Activated CD4-positive, alpha-beta memory T cell treated with anti-CD3 and anti-CD28 coated beads for 36 hours (primary cell): ENCODE results near the gene CHAT. TPM values are rescaled to one million over a fixed set of nuclear protein-coding genes. Genes with fewer than 3 reads are reported as not detected.

Experiments used
- CTCF ChIA-PET: fragments of 350-600 bp; sonication (Branson Sonifier 250); formaldehyde crosslinking; loops from one replicate; lab custom pipeline; 2021; ENCODE audit warnings: antibody characterized with exemption, inconsistent platforms; lab: Charles Lee
- POLR2A ChIA-PET: fragments of 350-600 bp; sonication (Branson Sonifier 250); formaldehyde crosslinking; loops from one replicate; lab custom pipeline; 2021; ENCODE audit warnings: antibody characterized with exemption; lab: Charles Lee
- DNase-seq: peaks from one replicate; pipeline ENCODE4 v3.0.0-alpha.2; 2020
- H3K27ac Mint-ChIP-seq: one replicate; pipeline ENCODE4 v1.8.0; 2021; ENCODE audit warnings: mixed read lengths
- H3K27me3 Mint-ChIP-seq: one replicate; pipeline ENCODE4 v1.8.0; 2021; ENCODE audit warnings: mixed read lengths
- H3K36me3 Mint-ChIP-seq: one replicate; pipeline ENCODE4 v1.8.0; 2021; ENCODE audit warnings: mixed read lengths
- H3K4me1 Mint-ChIP-seq: one replicate; pipeline ENCODE4 v1.8.0; 2021; ENCODE audit warnings: low read depth, mixed read lengths
- H3K4me3 Mint-ChIP-seq: one replicate; pipeline ENCODE4 v1.8.0; 2021; ENCODE audit warnings: mild to moderate bottlenecking, mixed read lengths
- H3K9me3 Mint-ChIP-seq: one replicate; pipeline ENCODE4 v1.8.0; 2021; ENCODE audit warnings: mixed read lengths
- intact Hi-C: fragments of 100-400 bp; cut with micrococcal nuclease; formaldehyde crosslinking; loops from one replicate; pipeline ENCODE4 v1.15.1; 2023
- total RNA-seq, 2 experiments: library from RNA; stranded (reverse); gene quantifications; one replicate each; pipeline ENCODE4 v1.2.3, GENCODE V29; 2021

Gene CHAT
- total RNA-seq, 2 experiments from 2014 or later: not detected

DNA sequence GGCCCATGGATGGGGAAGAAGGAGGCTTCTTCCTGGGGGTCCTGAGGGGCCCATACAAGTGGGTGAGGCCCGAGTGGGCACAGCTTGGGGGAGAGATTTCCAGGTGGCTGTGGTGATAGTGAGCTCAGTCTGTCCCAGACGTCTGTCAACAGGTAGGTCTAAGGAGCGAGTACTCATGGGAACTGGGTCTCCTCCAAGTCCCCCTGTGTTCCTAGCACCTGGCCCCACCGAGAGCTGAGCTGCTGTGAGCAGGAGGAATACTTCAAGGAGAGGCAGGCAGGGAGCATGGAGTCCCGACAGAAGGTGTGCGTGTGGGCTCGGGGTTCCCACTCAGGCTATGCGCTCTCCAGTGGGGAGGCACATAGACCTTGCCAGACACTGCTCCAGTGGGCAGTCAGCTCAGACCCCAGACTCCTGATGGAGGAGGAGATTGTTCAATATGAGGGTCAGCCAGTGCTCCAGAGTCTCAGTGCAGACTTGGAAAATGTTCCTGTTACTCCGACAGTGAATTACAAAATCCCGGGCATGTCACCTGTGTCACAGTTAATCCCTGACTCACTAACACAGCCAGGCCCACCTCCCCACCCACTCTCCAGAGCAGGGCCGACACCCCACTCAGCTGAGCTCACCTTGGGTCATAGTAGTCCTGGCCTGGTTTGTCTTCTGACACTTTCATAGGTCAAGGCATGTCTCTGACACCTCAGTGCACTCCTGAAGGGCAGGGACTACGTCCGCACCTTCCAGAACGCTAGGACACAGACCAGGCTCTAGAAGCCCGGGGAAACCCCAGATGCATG lies 37.4 kb downstream of the CHAT start:
- CTCF ChIA-PET: no interaction called here
- POLR2A ChIA-PET: no interaction called here
- DNase-seq: no peak
- Mint-ChIP-seq H3K27me3 (peaks cover 7% of the 10 kb centered on the region), H3K4me1 (no peaks in the 10 kb centered on the region), H3K36me3 (no peaks in the 10 kb centered on the region), H3K9me3 (no peaks in the 10 kb centered on the region), H3K4me3 (no peak overlapping the region), H3K27ac (no peak overlapping the region)
- intact Hi-C loops: no loop called here

DNA sequence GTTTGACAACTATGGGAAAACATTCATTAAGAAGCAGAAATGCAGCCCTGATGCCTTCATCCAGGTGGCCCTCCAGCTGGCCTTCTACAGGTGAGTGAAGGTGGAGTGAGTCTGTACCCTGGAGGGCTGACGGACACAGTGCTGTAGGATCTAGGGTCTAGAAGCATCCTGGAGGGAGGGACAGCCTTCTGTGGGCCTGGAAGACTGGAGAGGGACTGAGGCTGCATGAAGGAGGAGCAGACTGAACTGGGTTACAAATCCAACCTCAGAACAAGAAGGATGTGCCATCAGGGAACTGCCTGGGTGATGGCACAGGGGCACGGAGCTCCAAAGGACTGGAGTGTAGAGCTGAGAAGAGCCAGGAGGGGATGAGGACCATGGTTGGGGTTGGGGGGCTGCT lies 38.1 kb downstream of the CHAT start:
- intact Hi-C loops: no loop called here
- DNase-seq: no peak
- H3K4me3 Mint-ChIP-seq: no peak overlapping the region
- H3K36me3 Mint-ChIP-seq: no peaks in the 10 kb centered on the region
- no peak overlapping the region for H3K27ac Mint-ChIP-seq
- no peaks in the 10 kb centered on the region for H3K9me3 Mint-ChIP-seq
- CTCF ChIA-PET: no interaction called here
- POLR2A ChIA-PET: no interaction called here
- peaks cover 9% of the 10 kb centered on the region for H3K27me3 Mint-ChIP-seq
- no peaks in the 10 kb centered on the region for H3K4me1 Mint-ChIP-seq

DNA sequence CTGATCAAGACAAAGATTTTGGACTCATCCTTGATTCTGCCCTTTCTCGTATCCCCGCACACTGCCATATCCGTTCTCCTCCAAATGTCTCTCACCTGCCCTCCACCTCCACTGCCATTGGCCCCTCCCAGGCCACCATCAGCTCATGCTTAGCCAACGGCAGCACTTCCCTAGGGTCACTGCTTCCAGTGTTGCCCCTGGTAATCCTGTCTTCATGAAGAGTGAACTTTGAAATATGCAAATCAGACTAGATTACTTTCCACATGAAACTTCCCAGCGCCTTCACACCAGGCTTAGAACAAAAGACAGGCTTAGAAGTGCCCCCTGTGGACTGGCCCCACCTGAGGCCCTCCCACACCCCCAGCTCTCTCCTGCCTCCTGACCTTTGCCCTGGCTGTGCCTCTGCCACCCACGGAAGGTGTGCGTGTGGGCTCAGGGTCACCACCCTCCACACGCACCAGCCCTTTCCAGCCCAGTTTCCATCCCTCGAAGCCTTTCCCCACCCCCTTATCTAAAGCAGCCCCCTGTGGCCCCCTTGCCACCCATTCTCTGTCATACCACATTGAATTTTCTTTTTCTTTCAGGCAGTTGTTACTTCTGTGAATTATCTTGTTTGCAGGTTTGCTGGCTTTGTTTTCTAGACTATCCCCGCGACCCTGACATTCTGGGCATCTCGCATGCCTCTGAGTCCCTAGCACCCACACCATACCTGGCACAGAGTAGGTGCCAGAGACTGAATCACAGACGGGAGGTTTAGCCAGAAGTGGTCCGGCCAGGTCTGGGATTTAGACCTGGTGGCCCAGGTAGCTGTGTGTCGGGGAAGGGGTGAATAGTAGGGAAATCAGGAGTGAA lies 38.8 kb downstream of the CHAT start:
- Mint-ChIP-seq H3K36me3 (no peaks in the 10 kb centered on the region), H3K9me3 (peaks cover under 1% of the 10 kb centered on the region), H3K4me3 (no peak overlapping the region), H3K27ac (no peak overlapping the region), H3K4me1 (no peaks in the 10 kb centered on the region), H3K27me3 (peaks cover 9% of the 10 kb centered on the region)
- intact Hi-C loops: no loop called here
- DNase-seq: no peak
- ChIA-PET CTCF (no interaction called here), POLR2A (no interaction called here)

DNA sequence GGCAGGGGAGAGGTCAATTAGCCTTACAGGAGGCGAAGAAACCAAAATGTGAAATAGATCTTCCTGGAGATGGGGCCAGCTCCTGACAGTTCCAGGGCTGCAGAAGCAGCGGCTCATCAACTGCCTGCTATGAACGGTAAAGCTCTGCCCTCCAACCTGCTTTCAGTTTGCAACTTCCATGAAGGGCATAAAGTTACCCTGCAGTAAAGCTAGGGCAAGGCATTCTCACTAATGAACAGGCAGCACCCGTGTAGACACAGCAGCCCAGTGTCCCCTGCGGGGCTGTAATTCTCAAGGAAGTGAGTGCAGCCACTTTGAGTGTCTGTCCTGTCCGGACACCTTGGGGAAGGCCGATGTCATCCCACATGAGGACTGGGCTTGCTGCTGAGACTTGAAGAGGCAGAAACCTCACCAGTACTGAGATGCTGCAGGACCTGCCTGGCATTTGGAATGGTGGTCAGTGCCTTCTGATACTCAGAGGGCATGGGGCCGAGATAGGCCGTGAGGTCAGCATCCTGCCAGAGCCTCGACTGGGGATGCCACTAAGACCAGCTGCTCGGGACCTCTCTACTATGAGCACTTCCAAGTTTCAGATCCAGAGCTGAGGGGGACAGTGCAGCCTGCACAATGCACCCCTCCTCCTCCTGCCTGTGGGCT lies 39.6 kb downstream of the CHAT start:
- CTCF ChIA-PET: no interaction called here

DNA sequence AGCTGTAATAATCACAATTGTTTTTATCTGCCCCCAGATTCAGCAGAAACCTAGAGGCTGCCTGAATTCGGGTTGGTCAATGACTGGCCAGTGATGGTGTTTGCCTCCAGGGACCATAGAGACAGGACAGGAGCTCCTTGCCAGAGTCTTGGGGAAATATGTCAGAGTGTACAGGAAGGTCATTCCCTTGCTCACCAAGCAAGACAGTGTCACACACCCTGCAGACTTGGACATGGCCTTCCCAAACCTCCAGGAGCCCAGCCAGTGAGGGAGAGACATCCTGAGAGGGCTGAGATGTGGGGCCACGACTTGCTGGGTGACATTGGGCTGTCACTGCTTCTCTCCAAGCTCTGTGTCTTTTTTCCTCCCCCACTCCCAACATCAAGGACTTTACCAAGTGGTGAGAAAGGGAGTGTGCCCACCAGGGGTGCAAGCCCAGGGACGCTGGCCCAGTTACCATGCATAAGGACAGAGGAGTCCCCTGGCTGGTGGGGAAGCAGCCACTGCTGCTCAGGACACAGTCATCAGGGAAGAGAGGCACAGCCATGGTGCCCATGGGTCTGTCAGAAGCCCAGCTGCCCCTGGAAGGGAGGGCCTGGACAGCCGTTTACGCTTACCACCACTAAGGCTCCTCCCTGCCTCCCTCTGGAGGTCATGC lies 40.3 kb downstream of the CHAT start:
- H3K4me1 Mint-ChIP-seq: no peaks in the 10 kb centered on the region
- H3K4me3 Mint-ChIP-seq: no peak overlapping the region
- H3K9me3 Mint-ChIP-seq: peaks cover 8% of the 10 kb centered on the region
- intact Hi-C loops: no loop called here
- no peak overlapping the region for H3K27ac Mint-ChIP-seq
- H3K27me3 Mint-ChIP-seq: peaks cover 5% of the 10 kb centered on the region
- peaks cover under 1% of the 10 kb centered on the region for H3K36me3 Mint-ChIP-seq
- POLR2A ChIA-PET: no interaction called here
- DNase-seq: no peak
- CTCF ChIA-PET: interaction anchor here (0.8 kb wide), 1 partner anchor 90 kb away, joined by 3 read pairs; no protein-coding TSS in a partner anchor

More for the DNA sequence above, 39.6 kb downstream of the CHAT start:
- no peak overlapping the region for H3K4me3 Mint-ChIP-seq
- H3K4me1 Mint-ChIP-seq: no peaks in the 10 kb centered on the region
- H3K36me3 Mint-ChIP-seq: no peaks in the 10 kb centered on the region
- intact Hi-C loops: no loop called here
- POLR2A ChIA-PET: no interaction called here
- DNase-seq: no peak
- peaks cover 2% of the 10 kb centered on the region for H3K9me3 Mint-ChIP-seq
- H3K27me3 Mint-ChIP-seq: peaks cover 7% of the 10 kb centered on the region
- H3K27ac Mint-ChIP-seq: no peak overlapping the region

DNA sequence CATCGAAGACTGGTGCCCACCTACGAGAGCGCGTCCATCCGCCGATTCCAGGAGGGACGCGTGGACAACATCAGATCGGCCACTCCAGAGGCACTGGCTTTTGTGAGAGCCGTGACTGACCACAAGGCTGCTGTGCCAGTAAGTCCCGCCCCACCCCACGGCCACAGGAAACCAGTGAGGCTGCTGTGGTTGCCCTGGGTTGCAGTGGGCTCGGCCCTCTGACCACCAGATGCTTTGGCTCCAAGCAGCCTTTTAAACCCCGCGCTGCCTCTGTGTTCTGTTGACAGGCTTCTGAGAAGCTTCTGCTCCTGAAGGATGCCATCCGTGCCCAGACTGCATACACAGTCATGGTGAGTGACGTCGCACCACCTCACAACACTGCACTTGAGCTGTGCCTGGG lies 41.3 kb downstream of the CHAT start:
- POLR2A ChIA-PET: no interaction called here
- intact Hi-C loops: no loop called here

DNA sequence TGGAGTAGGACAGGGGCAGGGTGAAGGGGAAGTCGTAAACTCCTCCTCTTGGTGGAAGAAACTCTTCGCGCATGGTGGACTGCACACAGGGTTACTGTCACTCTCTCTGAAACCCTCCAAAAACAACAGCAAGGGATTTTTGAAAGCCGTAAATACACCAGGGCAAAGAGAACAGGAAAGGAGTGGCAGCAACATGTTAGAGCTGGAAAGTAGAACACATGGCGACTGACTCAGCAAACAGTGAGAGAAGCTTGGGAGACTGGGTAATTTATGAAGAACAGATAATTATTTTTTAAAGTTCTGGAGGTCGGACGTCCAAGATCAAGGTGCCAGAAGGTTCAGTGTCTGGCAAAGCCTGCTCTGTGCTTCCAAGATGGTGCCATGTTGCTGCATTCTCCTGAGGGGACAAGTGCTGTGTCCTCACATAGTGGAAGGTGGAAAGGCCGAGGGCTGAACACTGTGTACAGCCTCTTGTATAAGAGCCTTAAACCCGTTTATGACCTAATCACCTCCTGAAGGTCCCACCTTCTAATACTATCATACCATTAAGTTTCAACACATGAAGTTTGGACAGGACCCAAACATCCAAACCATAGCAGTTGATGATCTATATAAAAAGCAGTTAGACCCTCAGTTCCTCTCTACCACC lies 43.1 kb downstream of the CHAT start:
- CTCF ChIA-PET: no interaction called here
- POLR2A ChIA-PET: no interaction called here
- Mint-ChIP-seq H3K4me1 (no peaks in the 10 kb centered on the region), H3K4me3 (no peak overlapping the region), H3K27ac (no peak overlapping the region), H3K27me3 (peaks cover 5% of the 10 kb centered on the region), H3K9me3 (peaks cover 17% of the 10 kb centered on the region), H3K36me3 (peaks cover 2% of the 10 kb centered on the region)
- intact Hi-C loops: no loop called here
- no peak for DNase-seq

More for the DNA sequence above, 41.3 kb downstream of the CHAT start:
- H3K4me1 Mint-ChIP-seq: no peaks in the 10 kb centered on the region
- H3K27ac Mint-ChIP-seq: no peak overlapping the region
- CTCF ChIA-PET: interaction anchor here (0.8 kb wide), 1 partner anchor 91 kb away, joined by 3 read pairs; no protein-coding TSS in a partner anchor
- peaks cover 15% of the 10 kb centered on the region for H3K9me3 Mint-ChIP-seq
- no peak for DNase-seq
- peaks cover 5% of the 10 kb centered on the region for H3K27me3 Mint-ChIP-seq
- H3K36me3 Mint-ChIP-seq: peaks cover 2% of the 10 kb centered on the region
- H3K4me3 Mint-ChIP-seq: no peak overlapping the region

DNA sequence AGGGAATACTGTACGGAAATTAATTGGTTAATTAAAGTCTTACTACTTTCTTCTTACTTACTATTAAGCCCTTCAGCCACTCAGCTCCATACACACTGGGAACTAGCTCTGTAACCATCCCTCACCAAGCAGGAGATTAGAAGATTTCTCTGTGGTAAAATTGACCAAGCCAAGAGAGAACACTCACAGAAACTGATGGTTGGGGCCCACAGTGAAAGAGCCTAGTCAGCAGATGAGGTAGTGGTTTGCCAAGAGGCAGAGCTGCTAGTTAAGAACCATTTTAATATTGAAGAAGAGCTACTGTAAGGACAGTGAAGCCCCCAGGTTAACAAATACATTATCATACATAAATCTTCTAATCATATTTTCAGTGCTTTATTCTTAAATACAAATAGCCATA lies 43.8 kb downstream of the CHAT start:
- CTCF ChIA-PET: no interaction called here
- Mint-ChIP-seq H3K27me3 (peaks cover 5% of the 10 kb centered on the region), H3K4me3 (no peak overlapping the region), H3K36me3 (peaks cover 2% of the 10 kb centered on the region), H3K9me3 (peaks cover 17% of the 10 kb centered on the region), H3K4me1 (no peaks in the 10 kb centered on the region), H3K27ac (no peak overlapping the region)
- DNase-seq: no peak
- POLR2A ChIA-PET: no interaction called here
- intact Hi-C loops: no loop called here

DNA sequence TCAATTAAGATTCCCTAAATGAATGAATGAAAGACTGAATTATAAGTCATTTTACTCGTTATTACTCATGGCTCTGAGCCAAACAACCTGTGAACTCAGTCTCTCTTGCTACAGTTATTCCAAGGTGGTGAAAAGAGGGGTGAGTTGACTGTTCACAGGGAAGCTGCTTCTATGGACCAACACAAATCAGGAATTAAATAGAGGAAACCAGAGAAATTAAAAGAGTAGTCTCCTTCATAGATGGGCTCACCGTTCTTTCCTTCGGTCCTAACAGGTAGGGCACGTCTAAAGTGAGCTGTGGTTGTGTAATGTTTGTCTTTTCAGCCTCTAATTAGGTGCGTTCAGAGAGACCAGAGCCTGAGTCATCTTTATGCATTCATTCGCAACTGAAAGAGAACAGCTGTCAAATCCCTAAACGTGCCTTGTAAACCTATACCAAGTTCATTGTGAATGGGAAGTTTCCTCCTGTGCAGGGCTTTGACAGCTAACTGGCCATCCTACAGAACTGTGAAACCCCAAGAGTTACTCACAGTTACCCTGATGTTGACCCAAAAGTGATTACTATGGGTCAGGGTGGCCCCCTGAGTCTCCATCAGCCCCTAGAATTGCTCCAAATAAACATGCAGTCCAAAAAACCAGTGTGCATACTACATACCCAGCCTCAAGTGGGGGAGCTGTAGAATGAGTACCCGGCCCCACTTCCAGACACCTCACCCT lies 47.5 kb downstream of the CHAT start:
- ChIA-PET CTCF (no interaction called here), POLR2A (no interaction called here)
- DNase-seq: no peak
- Mint-ChIP-seq H3K27ac (no peak overlapping the region), H3K4me3 (no peak overlapping the region), H3K4me1 (no peaks in the 10 kb centered on the region), H3K36me3 (peaks cover 2% of the 10 kb centered on the region), H3K9me3 (peaks cover 17% of the 10 kb centered on the region), H3K27me3 (peaks cover 2% of the 10 kb centered on the region)
- intact Hi-C loops: no loop called here

DNA sequence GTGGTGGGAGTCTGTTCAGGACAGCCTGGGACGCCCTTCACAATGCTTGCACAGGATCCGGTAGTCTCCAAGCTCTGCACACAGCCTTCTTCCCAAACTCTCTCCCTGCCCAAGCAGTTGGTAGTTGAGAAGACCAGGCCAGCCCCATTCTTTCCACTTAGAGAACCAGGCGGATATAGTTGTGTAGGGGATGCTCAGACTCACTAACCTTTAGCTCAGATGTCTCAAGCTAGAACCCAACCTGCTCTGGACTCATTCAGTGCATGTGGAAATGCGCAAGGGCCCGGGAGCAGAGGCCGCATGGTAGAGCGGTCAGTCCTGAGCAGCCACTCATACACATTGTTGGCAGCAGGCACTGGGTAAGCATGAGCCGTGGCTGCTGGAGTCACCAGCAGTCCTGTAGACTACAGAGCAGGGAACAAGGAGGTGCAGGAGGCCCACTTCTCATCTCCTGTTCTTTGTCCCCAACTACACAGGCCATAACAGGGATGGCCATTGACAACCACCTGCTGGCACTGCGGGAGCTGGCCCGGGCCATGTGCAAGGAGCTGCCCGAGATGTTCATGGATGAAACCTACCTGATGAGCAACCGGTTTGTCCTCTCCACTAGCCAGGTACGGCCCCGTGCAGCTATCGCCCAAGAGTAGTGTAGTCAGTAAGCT lies 48.5 kb downstream of the CHAT start:
- CTCF ChIA-PET: no interaction called here
- intact Hi-C loops: no loop called here

DNA sequence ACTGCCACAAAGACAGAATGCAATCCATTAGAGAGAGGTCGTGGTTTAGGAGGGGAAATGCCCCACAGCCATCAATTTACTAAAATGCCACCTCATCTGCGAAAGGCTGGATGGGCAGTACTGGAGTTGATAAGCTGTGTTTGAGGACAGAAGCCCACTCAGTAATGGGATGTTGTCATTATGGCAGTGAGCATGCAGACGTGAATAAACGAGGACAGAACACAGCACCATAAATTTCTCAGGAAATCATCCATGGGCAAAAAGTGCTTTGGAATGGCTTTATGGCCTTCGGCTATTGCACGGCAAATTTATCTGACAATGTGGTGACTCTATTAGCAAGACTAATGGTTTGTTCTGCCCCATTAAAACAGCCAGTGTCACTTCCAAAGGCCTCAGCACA lies 49.8 kb downstream of the CHAT start:
- DNase-seq: no peak
- no peaks in the 10 kb centered on the region for H3K4me1 Mint-ChIP-seq
- ChIA-PET CTCF (no interaction called here), POLR2A (no interaction called here)
- intact Hi-C loops: no loop called here
- H3K4me3 Mint-ChIP-seq: no peak overlapping the region
- peaks cover 2% of the 10 kb centered on the region for H3K36me3 Mint-ChIP-seq
- no peak overlapping the region for H3K27ac Mint-ChIP-seq
- H3K9me3 Mint-ChIP-seq: peaks cover 14% of the 10 kb centered on the region
- peaks cover 9% of the 10 kb centered on the region for H3K27me3 Mint-ChIP-seq

More for the DNA sequence above, 48.5 kb downstream of the CHAT start:
- DNase-seq: no peak
- Mint-ChIP-seq H3K9me3 (peaks cover 17% of the 10 kb centered on the region), H3K4me1 (no peaks in the 10 kb centered on the region), H3K4me3 (no peak overlapping the region), H3K36me3 (peaks cover 2% of the 10 kb centered on the region), H3K27me3 (peaks cover 6% of the 10 kb centered on the region), H3K27ac (no peak overlapping the region)
- POLR2A ChIA-PET: no interaction called here
